Common myeloid progenitor, CD34-positive (primary cell): Measurements from ENCODE around the gene PLK3.

Experiments
- CTCF ChIA-PET: fragments of 350-600 bp; sonication (Branson Sonifier 250); formaldehyde crosslinking; loops from one replicate; lab custom pipeline; 2021; ENCODE audit warnings: antibody characterized with exemption; lab: Charles Lee
- POLR2A ChIA-PET: fragments of 350-600 bp; sonication (Branson Sonifier 250); formaldehyde crosslinking; loops from one replicate; lab custom pipeline; 2021; ENCODE audit warnings: antibody characterized with exemption; lab: Charles Lee
- DNase-seq, 3 donors: peaks; one replicate each; pipeline versions ENCODE4 v3.0.0 to v3.0.0-alpha.2; 2013
- H3K27ac ChIP-seq, 2 experiments: 1 replicate in 1 of 2; 2 replicates in 1 of 2; pipeline ENCODE4 v1.7.0; 2013; ENCODE audit warnings: inconsistent platforms in 2 of 2, low read length in 2 of 2, mild to moderate bottlenecking in 2 of 2, low read depth in 1 of 2, moderate library complexity in 1 of 2; ENCODE audit not compliant: severe bottlenecking in 2 of 2, insufficient read depth in 1 of 2, poor library complexity in 1 of 2
- H3K27me3 ChIP-seq, 5 experiments: replicated peaks in 2 of 5; 1 replicate in 3 of 5; 2 replicates in 2 of 5; pipeline versions ENCODE4 v1.6.1 to v1.7.0; 2013; ENCODE audit warnings: low read length in 4 of 5, mild to moderate bottlenecking in 2 of 5, moderate library complexity in 2 of 5, inconsistent platforms in 1 of 5; ENCODE audit not compliant: insufficient read depth in 5 of 5, control insufficient read depth in 4 of 5
- H3K36me3 ChIP-seq, 4 experiments: 1 replicate in 2 of 4; 2 replicates in 2 of 4; pipeline versions ENCODE4 v1.6.1 to v1.7.0; 2013; ENCODE audit warnings: low read length in 3 of 4, control low read depth in 1 of 4, mild to moderate bottlenecking in 1 of 4; ENCODE audit not compliant: control insufficient read depth in 4 of 4, insufficient read depth in 4 of 4
- H3K4me1 ChIP-seq, 4 experiments: 1 replicate in 3 of 4; 2 replicates in 1 of 4; pipeline versions ENCODE4 v1.6.1 to v1.7.1; 2013; ENCODE audit warnings: low read length in 3 of 4, mild to moderate bottlenecking in 3 of 4, control low read depth in 1 of 4, inconsistent platforms in 1 of 4, moderate library complexity in 1 of 4; ENCODE audit not compliant: control insufficient read depth in 4 of 4, insufficient read depth in 4 of 4; ENCODE audit errors: control extremely low read depth in 1 of 4
- H3K4me3 ChIP-seq, 7 experiments: 1 replicate in 4 of 7; 2 replicates in 3 of 7; pipeline versions ENCODE4 v1.5.1 to v1.7.0; 2013; ENCODE audit warnings: mild to moderate bottlenecking in 7 of 7, low read length in 6 of 7, moderate library complexity in 6 of 7, inconsistent platforms in 2 of 7, low read depth in 2 of 7, control low read depth in 1 of 7; ENCODE audit not compliant: insufficient read depth in 4 of 7, control insufficient read depth in 1 of 7; ENCODE audit errors: extremely low read depth in 1 of 7
- H3K9me3 ChIP-seq, 5 experiments: 1 replicate in 4 of 5; 2 replicates in 1 of 5; pipeline versions ENCODE4 v1.6.1 to v1.7.1; 2013; ENCODE audit warnings: low read length in 4 of 5, mild to moderate bottlenecking in 2 of 5, inconsistent platforms in 1 of 5, low read depth in 1 of 5, moderate library complexity in 1 of 5; ENCODE audit not compliant: control insufficient read depth in 4 of 5, insufficient read depth in 2 of 5; ENCODE audit errors: control extremely low read depth in 1 of 5
- WGBS: methylation state at CpG from one replicate; pipeline ENCODE4 v1.1.5; 2013; ENCODE audit not compliant: insufficient coverage; 5-methylcytosine and 5-hydroxymethylcytosine counted together

PLK3 gene

DNA sequence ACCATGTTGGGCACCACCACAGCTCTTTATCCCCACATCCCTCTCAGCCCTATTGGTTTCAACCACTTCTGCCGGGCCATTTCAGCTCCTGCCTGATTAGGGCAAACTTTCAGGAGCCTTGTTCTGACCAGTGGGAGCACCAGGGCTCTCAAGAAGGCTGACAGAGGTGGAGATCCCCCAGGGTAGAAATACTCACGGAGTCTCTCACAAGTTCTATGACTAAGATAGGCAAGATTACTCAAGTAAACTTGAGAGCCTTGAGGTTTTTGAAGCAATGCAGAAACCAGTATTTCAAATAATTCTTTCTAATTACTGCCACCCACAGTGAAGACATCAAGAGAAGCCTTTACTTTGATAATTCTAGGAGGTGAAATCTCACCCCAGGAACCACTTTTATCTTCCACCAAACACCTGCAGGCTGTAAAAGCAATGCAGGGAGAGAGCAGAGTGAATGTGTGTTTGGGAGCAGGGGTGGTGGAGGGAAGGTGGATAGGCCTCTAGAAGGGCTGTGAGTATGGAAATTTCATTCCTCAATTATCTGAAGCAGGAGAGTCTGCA lies 49.5 kb downstream of the PLK3 start:
- peaks cover 3 to 13% (median 8%) of the 10 kb centered on the region in 4 experiments for H3K36me3 ChIP-seq
- DNase-seq, result no peak
- ChIA-PET POLR2A (no interaction called here), CTCF (interaction anchor here (1.3 to 2.3 kb wide), 2 partner anchors 9 to 12 kb away, joined by 3 to 10 read pairs; no protein-coding TSS in a partner anchor)
- no peak overlapping the region for H3K27ac ChIP-seq
- no peaks in the 10 kb centered on the region for H3K27me3 ChIP-seq
- H3K9me3 ChIP-seq, result no peaks in the 10 kb centered on the region
- WGBS, result 100% methylated on average over 2 of the region's 2 CpGs
- no peaks in the 10 kb centered on the region for H3K4me1 ChIP-seq
- H3K4me3 ChIP-seq, result no peak overlapping the region

DNA sequence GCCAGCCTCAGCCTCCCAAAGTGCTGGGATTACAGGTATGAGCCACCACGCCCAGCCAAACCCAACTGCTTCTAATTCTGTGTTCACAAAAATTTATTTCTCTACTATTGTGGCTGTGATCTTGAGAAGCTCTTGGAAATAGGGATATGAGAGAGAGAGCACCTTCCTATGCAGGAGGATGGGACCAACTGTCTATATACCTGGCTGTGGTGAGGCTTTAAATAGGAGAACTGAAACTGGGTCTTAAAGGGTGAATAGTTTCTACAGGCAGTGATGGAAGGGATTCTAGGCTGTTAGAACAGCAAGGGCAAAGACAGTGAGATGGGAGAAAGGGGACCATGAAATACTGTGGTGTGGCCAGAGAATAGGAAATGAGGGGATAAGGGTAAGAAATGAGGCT lies 51.1 kb downstream of the PLK3 start:
- Histone ChIP-seq H3K4me1 (no peaks in the 10 kb centered on the region), H3K4me3 (no peak overlapping the region), H3K9me3 (no peaks in the 10 kb centered on the region), H3K27ac (no peak overlapping the region), H3K27me3 (no peaks in the 10 kb centered on the region), H3K36me3 (peaks cover 5 to 13% (median 8%) of the 10 kb centered on the region in 4 experiments)
- ChIA-PET POLR2A (no interaction called here), CTCF (interaction anchor here (0.6 to 1.4 kb wide), 2 partner anchors 17 to 133 kb away, joined by 3 to 4 read pairs; no protein-coding TSS in a partner anchor)
- no peak for DNase-seq
- WGBS, result no CpG with 5 or more reads among the region's 1 CpG

DNA sequence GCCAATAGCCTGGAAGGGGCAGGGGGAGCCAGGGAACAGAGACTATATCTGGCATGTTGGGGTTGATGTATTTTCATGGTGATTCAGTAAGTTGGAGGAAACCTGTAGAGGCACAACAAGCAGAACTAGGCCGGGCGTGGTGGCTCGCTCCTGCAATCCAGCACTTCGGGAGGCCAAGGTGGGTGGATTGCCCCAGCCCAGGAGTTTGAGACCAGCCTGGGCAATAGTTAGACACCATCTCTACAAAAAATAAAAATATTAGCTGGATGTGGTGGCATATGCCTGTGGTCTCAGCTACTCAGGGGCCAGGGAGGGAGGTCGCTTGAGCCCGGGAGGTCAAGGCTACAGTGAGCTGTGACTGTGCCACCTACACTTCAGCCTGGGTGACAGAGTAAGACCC lies 53.0 kb downstream of the PLK3 start:
- H3K4me3 ChIP-seq, result no peak overlapping the region
- no peak overlapping the region for H3K27ac ChIP-seq
- H3K4me1 ChIP-seq, result peaks cover 0 to 7% (median 0%) of the 10 kb centered on the region in 4 experiments
- ChIA-PET POLR2A (interaction anchor here (0.6 kb wide), 1 partner anchor 87 kb away, joined by 3 read pairs; no protein-coding TSS in a partner anchor), CTCF (interaction anchor here (1.5 kb wide), 1 partner anchor 10 kb away, joined by 5 read pairs; the partner anchor contains the start of gene PTCH2)
- peaks cover 5 to 19% (median 9%) of the 10 kb centered on the region in 4 experiments for H3K36me3 ChIP-seq
- 96% methylated on average over 4 of the region's 6 CpGs for WGBS
- no peaks in the 10 kb centered on the region for H3K9me3 ChIP-seq
- no peaks in the 10 kb centered on the region for H3K27me3 ChIP-seq
- no peak for DNase-seq

DNA sequence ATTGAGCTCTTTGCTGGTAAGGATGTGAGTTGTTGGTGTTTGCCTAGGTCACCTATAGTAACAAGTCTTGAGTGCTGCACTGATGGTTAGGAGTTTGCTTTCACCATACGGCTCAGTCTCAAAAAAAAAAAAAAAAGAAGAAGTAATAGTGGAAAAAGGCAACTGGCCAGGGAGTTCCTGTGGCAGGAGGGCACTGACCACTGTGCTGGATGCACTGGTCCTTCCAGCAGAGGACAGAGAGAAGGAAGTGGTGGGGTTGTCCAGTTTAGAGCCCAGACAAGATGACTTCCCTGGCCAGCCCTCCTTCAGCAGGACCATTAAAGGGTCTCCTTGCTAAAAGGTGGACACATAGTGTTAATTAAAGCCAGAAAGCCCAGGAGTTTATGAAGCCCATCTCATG lies 54.8 kb downstream of the PLK3 start:
- DNase-seq, result no peak
- no peaks in the 10 kb centered on the region for H3K27me3 ChIP-seq
- WGBS, result 88% methylated on average over 1 of the region's 1 CpG
- H3K4me3 ChIP-seq, result no peak overlapping the region
- peaks cover 5 to 15% (median 7%) of the 10 kb centered on the region in 4 experiments for H3K36me3 ChIP-seq
- H3K9me3 ChIP-seq, result no peaks in the 10 kb centered on the region
- ChIA-PET CTCF (no interaction called here), POLR2A (no interaction called here)
- H3K4me1 ChIP-seq, result peaks cover 0 to 7% (median 0%) of the 10 kb centered on the region in 4 experiments
- no peak overlapping the region for H3K27ac ChIP-seq
